Pancreas (tissue), 10 donors: ENCODE results near the gene KIAA1671. TPM values are rescaled to one million over a fixed set of nuclear protein-coding genes. Genes with fewer than 3 reads are reported as not detected.

Experiments used
- ATAC-seq, 4 donors: fragments of 200-7000 bp; cut with Tn5 transposase; one replicate each; pipeline versions ENCODE4 v1.8.0 to v1.9.1; 2020; ENCODE audit warnings: mild to moderate bottlenecking in 4 of 4, moderate library complexity in 4 of 4
- DNase-seq, 6 donors: peaks; one replicate each; pipeline ENCODE4 v3.0.0-alpha.2; 2020
- FAIRE-seq: peaks from 2 replicates; lab custom pipeline; 2012; peaks lifted over from hg19 to GRCh38; lab: Jason Lieb, UNC
- H3K27ac ChIP-seq, 4 donors: fragments of 200-600 bp; sonication (generic); 1 replicate in 3 of 4; 2 replicates in 1 of 4; pipeline versions ENCODE4 v1.5.0 to v1.8.0; 2020
- H3K27me3 ChIP-seq, 4 donors: fragments of 200-600 bp; one replicate each; pipeline ENCODE4 v1.8.0; 2021
- H3K36me3 ChIP-seq, 3 donors: fragments of 200-600 bp; sonication (generic) in 1 of 3; one replicate each; pipeline versions ENCODE4 v1.5.0 to v1.8.0; 2020 to 2021
- H3K4me1 ChIP-seq, 3 donors: fragments of 200-600 bp; one replicate each; pipeline ENCODE4 v1.8.0; 2021
- H3K4me3 ChIP-seq, 4 donors: fragments of 200-600 bp; sonication (generic) in 2 of 4; one replicate each; pipeline versions ENCODE4 v1.5.0 to v1.8.0; 2020 to 2021
- H3K9me3 ChIP-seq, 4 donors: fragments of 200-600 bp; one replicate each; pipeline ENCODE4 v1.8.0; 2021
- WGBS, 2 donors: extraction: QIAGEN DNeasy Blood & Tissue Kit; methylation state at CpG; one replicate each; pipeline ENCODE4 v1.1.7; 2013; 5-methylcytosine and 5-hydroxymethylcytosine counted together
- intact Hi-C, 3 donors: fragments of 100-400 bp; cut with DNase I; formaldehyde crosslinking; loops; one replicate each; pipeline versions ENCODE4 v1.11.1 to v1.14.2; 2022
- polyA plus RNA-seq, 2 donors: library from polyadenylated mRNA; stranded (reverse); fragments of 200-250 nt; gene quantifications; one replicate each; pipeline ENCODE4 v1.2.3, GENCODE V29; 2013
- total RNA-seq, 6 donors: library from RNA; stranded (reverse); fragmentation: NEBNext Ultra II Directional in 4 of 6; extraction: Animal tissue kit (Norgen Biotek cat#: 25700) in 4 of 6; gene quantifications; one replicate each; pipeline versions ENCODE4 v1.2.1 to v1.2.4, GENCODE V29; 2021 to 2023
- TF ChIP-seq, protein P1 (sequence below), 4 donors: fragments of 200-600 bp; sonication (generic) in 3 of 4; IDR thresholded peaks; one replicate each; pipeline versions ENCODE4 v1.5.0 to v1.8.0; 2021; ENCODE audit warnings: antibody characterized with exemption in 4 of 4
- donor health status: healthy with polysubstance abuse.
- donor health status: DM: no; HTN: no; CAD: no; lungs with moderate emphysema.
- donor health status: DM: no; HTN: no; CAD: no.
- donor health status: control.
- donor health status: control.
- donor health status: Bipolar disorder and iron deficiency.
- donor health status: DM: yes; HTN: yes; CAD: no.
- donor health status: DM: no; HTN: no; CAD: no.
- donor health status: DM: no; HTN: no; CAD: no.
- donor health status: DM: yes; HTN: yes; CAD: no.

The KIAA1671 gene
- total and polyA plus RNA-seq, 8 donors, result 8.3 to 28.8 (median 19.0) TPM

- TF ChIP-seq, protein P1, sequence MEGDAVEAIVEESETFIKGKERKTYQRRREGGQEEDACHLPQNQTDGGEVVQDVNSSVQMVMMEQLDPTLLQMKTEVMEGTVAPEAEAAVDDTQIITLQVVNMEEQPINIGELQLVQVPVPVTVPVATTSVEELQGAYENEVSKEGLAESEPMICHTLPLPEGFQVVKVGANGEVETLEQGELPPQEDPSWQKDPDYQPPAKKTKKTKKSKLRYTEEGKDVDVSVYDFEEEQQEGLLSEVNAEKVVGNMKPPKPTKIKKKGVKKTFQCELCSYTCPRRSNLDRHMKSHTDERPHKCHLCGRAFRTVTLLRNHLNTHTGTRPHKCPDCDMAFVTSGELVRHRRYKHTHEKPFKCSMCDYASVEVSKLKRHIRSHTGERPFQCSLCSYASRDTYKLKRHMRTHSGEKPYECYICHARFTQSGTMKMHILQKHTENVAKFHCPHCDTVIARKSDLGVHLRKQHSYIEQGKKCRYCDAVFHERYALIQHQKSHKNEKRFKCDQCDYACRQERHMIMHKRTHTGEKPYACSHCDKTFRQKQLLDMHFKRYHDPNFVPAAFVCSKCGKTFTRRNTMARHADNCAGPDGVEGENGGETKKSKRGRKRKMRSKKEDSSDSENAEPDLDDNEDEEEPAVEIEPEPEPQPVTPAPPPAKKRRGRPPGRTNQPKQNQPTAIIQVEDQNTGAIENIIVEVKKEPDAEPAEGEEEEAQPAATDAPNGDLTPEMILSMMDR (IDR thresholded peaks at IDR 0.05), result no peak
- no peak for ATAC-seq
- H3K4me1 ChIP-seq, result peaks cover 0 to 9% (median 0%) of the 10 kb centered on the region in 3 donors
- no peak for DNase-seq
- no peak for FAIRE-seq
- no peaks in the 10 kb centered on the region for H3K36me3 ChIP-seq
- no peak overlapping the region for H3K4me3 ChIP-seq
- no peak overlapping the region for H3K27ac ChIP-seq
- H3K27me3 ChIP-seq, result no peaks in the 10 kb centered on the region
- H3K9me3 ChIP-seq, result no peaks in the 10 kb centered on the region
- intact Hi-C loops, result no loop called here
- WGBS, 2 donors, result 69% methylated on average over 1 of the region's 1 CpG
Measured at GRCh38 chr22:25019427-25020184, 67.1 kb downstream of the KIAA1671 start.

DNA sequence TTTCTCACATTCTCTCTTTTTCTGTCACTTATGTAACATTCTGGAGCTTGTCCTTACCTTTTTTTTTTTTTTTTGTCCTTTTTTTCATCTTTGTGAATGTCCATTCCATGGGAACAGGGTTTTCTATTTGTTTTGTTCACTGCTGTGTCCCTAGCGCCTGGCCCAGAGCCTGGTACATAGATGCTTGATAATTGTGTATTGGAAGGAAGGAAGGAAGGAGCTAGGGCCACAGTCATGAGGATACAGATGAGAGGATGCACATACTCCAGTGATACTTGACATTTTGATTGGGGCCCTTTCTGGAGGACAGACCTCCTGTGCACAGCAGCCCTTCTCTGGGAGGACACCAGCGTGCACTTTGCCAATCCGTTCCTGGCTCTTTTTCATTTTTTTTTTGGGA, 68.9 kb downstream of the KIAA1671 start:
- ATAC-seq (peak; percentile 6 to 48 (median 40)), FAIRE-seq (no peak), DNase-seq (no peak)
- Histone ChIP-seq H3K27ac (peak overlapping the region in 2 of 4 donors; percentile 63 to 77), H3K4me1 (peaks cover 0 to 9% (median 0%) of the 10 kb centered on the region in 3 donors), H3K4me3 (no peak overlapping the region), H3K9me3 (no peaks in the 10 kb centered on the region), H3K27me3 (no peaks in the 10 kb centered on the region), H3K36me3 (no peaks in the 10 kb centered on the region)
- WGBS, 2 donors, result 65 to 69% methylated on average over 3 of the region's 3 CpGs
- TF ChIP-seq, protein P1 (IDR thresholded peaks at IDR 0.05), result no peak
- intact Hi-C loops, result no loop called here

- FAIRE-seq (no peak), ATAC-seq (peak; percentile 84 to 91 (median 88)), DNase-seq (peak; percentile 62 to 80 (median 70))
- TF ChIP-seq, protein P1 (IDR thresholded peaks at IDR 0.05), result no peak
- 38 to 41% methylated on average over 11 of the region's 11 CpGs for WGBS, 2 donors
- Histone ChIP-seq H3K36me3 (no peaks in the 10 kb centered on the region), H3K27ac (peak overlapping the region in 2 of 4 donors; percentile 63 to 77), H3K4me1 (peaks cover 0 to 9% (median 0%) of the 10 kb centered on the region in 3 donors), H3K27me3 (no peaks in the 10 kb centered on the region), H3K9me3 (no peaks in the 10 kb centered on the region), H3K4me3 (no peak overlapping the region)
- intact Hi-C loops, result no loop called here
Measured at GRCh38 chr22:25021976-25022711, 69.6 kb downstream of the KIAA1671 start.

- FAIRE-seq (no peak), ATAC-seq (no peak), DNase-seq (no peak)
- H3K4me3 ChIP-seq, result no peak overlapping the region
- peaks cover 0 to 4% (median 0%) of the 10 kb centered on the region in 3 donors for H3K36me3 ChIP-seq
- H3K4me1 ChIP-seq, result peaks cover 0 to 9% (median 0%) of the 10 kb centered on the region in 3 donors
- TF ChIP-seq, protein P1 (IDR thresholded peaks at IDR 0.05), result no peak
- WGBS, 2 donors, result 73 to 76% methylated on average over 3 of the region's 3 CpGs
- no peaks in the 10 kb centered on the region for H3K9me3 ChIP-seq
- intact Hi-C loops, result no loop called here
- no peak overlapping the region for H3K27ac ChIP-seq
- no peaks in the 10 kb centered on the region for H3K27me3 ChIP-seq
Measured at GRCh38 chr22:25023879-25024278, 71.4 kb downstream of the KIAA1671 start.
